Suprapubic skin (tissue), 4 donors: ENCODE data around the gene NTN1. TPM values are rescaled to one million over a fixed set of nuclear protein-coding genes. Genes with fewer than 3 reads are reported as not detected.

Experiments
- DNase-seq, 2 donors: peaks; one replicate each; pipeline ENCODE4 v3.0.0-alpha.2; 2019; ENCODE audit warnings: low spot score in 2 of 2
- H3K27ac ChIP-seq: fragments of 200-600 bp; sonication (generic); one replicate; pipeline ENCODE4 v1.5.1; 2019
- H3K27me3 ChIP-seq: fragments of 200-600 bp; sonication (generic); one replicate; pipeline ENCODE4 v1.5.1; 2019
- H3K36me3 ChIP-seq: fragments of 200-600 bp; sonication (generic); one replicate; pipeline ENCODE4 v1.5.1; 2019
- H3K4me1 ChIP-seq: fragments of 200-600 bp; sonication (generic); one replicate; pipeline ENCODE4 v1.5.1; 2019
- H3K4me3 ChIP-seq: fragments of 200-600 bp; sonication (generic); one replicate; pipeline ENCODE4 v1.5.1; 2019; ENCODE audit warnings: mild to moderate bottlenecking
- H3K9me3 ChIP-seq: fragments of 200-600 bp; sonication (generic); one replicate; pipeline ENCODE4 v1.5.1; 2019
- CTCF ChIP-seq, 2 donors: fragments of 200-600 bp in 1 of 2; fragments of 450-650 bp in 1 of 2; sonication (generic) in 1 of 2; IDR thresholded peaks; one replicate each; pipeline ENCODE4 v1.5.1; 2016 to 2019; ENCODE audit warnings: antibody characterized with exemption in 2 of 2, mild to moderate bottlenecking in 1 of 2, moderate library complexity in 1 of 2
- EP300 ChIP-seq: sonication (generic); formaldehyde crosslinking; IDR thresholded peaks from one replicate; pipeline ENCODE4 v1.6.1; 2017; ENCODE audit warnings: antibody characterized with exemption
- POLR2A ChIP-seq, 2 donors: fragments of 450-650 bp; IDR thresholded peaks; one replicate each; pipeline ENCODE4 v1.6.1; 2017; ENCODE audit warnings: antibody characterized with exemption in 2 of 2, mild to moderate bottlenecking in 2 of 2, moderate library complexity in 2 of 2
- POLR2AphosphoS5 ChIP-seq, 3 donors: sonication (generic); formaldehyde crosslinking; IDR thresholded peaks; one replicate each; pipeline ENCODE4 v1.6.1; 2017; ENCODE audit warnings: antibody characterized with exemption in 3 of 3
- WGBS: methylation state at CpG from one replicate; pipeline ENCODE4 v1.1.5; 2018; 5-methylcytosine and 5-hydroxymethylcytosine counted together
- total RNA-seq, 4 donors: library from RNA; depleted of rRNA; stranded (reverse); fragments of >200 nt; gene quantifications; one replicate each; pipeline ENCODE4 v1.1.0, GENCODE V29; 2016

Gene NTN1
- total RNA-seq, 4 donors from 2014 or later, result 2.4 to 5.9 (median 3.4) TPM

DNA sequence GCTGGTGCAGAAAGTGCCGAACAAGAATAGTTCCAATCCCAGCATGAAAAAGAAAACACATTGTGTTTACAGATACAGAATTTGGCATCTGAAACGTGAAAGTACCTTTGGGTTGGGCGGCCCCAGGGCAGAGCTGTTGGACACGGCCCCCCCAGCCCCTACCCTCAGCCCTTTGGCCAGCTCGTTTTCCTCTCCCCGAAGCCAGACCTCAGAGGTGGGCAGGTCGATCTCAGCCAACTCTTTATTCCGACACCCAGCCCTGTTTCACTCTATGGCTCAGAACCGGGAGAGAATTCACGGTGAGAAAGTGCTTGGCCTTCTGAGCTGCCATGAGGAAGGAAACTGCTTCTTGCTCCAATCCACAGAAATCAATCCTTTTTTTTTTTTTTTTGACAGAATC is 11.3 kb downstream of the NTN1 start:
- no peaks in the 10 kb centered on the region for H3K27me3 ChIP-seq
- H3K9me3 ChIP-seq, result no peaks in the 10 kb centered on the region
- no peak overlapping the region for H3K27ac ChIP-seq
- no peak for TF ChIP-seq EP300
- TF ChIP-seq POLR2AphosphoS5 (IDR thresholded peaks at IDR 0.05), result no peak
- TF ChIP-seq POLR2A (IDR thresholded peaks at IDR 0.05), result no peak
- no peak for TF ChIP-seq CTCF (IDR thresholded peaks at IDR 0.05)
- 64% methylated on average over 10 of the region's 10 CpGs for WGBS
- H3K4me3 ChIP-seq, result no peak overlapping the region
- no peak for DNase-seq
- H3K4me1 ChIP-seq, result no peaks in the 10 kb centered on the region
- H3K36me3 ChIP-seq, result no peaks in the 10 kb centered on the region

- TF ChIP-seq POLR2AphosphoS5 (IDR thresholded peaks at IDR 0.05) (no peak), CTCF (IDR thresholded peaks at IDR 0.05) (no peak), EP300 (no peak), POLR2A (IDR thresholded peaks at IDR 0.05) (no peak)
- Histone ChIP-seq H3K4me3 (no peak overlapping the region), H3K4me1 (no peaks in the 10 kb centered on the region), H3K27me3 (no peaks in the 10 kb centered on the region), H3K36me3 (no peaks in the 10 kb centered on the region), H3K9me3 (peaks cover 8% of the 10 kb centered on the region), H3K27ac (no peak overlapping the region)
- no peak for DNase-seq
- WGBS, result 84% methylated on average over 1 of the region's 1 CpG
Measured at GRCh38 chr17:9035249-9035648, 13.9 kb downstream of the NTN1 start.

GRCh38 chr17:9036336-9036735 is 15.0 kb downstream of the NTN1 start:
- 79% methylated on average over 4 of the region's 4 CpGs for WGBS
- H3K4me3 ChIP-seq, result no peak overlapping the region
- no peaks in the 10 kb centered on the region for H3K27me3 ChIP-seq
- no peak overlapping the region for H3K27ac ChIP-seq
- H3K4me1 ChIP-seq, result no peaks in the 10 kb centered on the region
- no peak for TF ChIP-seq EP300
- no peak for TF ChIP-seq POLR2A (IDR thresholded peaks at IDR 0.05)
- TF ChIP-seq POLR2AphosphoS5 (IDR thresholded peaks at IDR 0.05), result no peak
- TF ChIP-seq CTCF (IDR thresholded peaks at IDR 0.05), result no peak
- no peaks in the 10 kb centered on the region for H3K36me3 ChIP-seq
- peaks cover 8% of the 10 kb centered on the region for H3K9me3 ChIP-seq
- no peak for DNase-seq

GRCh38 chr17:9037736-9038135 is 16.4 kb downstream of the NTN1 start:
- no peaks in the 10 kb centered on the region for H3K27me3 ChIP-seq
- no peak overlapping the region for H3K4me3 ChIP-seq
- no peak for DNase-seq
- H3K27ac ChIP-seq, result no peak overlapping the region
- H3K36me3 ChIP-seq, result no peaks in the 10 kb centered on the region
- H3K9me3 ChIP-seq, result peaks cover 8% of the 10 kb centered on the region
- TF ChIP-seq POLR2A (IDR thresholded peaks at IDR 0.05) (no peak), CTCF (IDR thresholded peaks at IDR 0.05) (no peak), POLR2AphosphoS5 (IDR thresholded peaks at IDR 0.05) (no peak), EP300 (no peak)
- WGBS, result 77% methylated on average over 2 of the region's 2 CpGs
- H3K4me1 ChIP-seq, result no peaks in the 10 kb centered on the region

GRCh38 chr17:9038380-9038779 is 17.1 kb downstream of the NTN1 start:
- TF ChIP-seq CTCF (IDR thresholded peaks at IDR 0.05), result no peak
- no peak for TF ChIP-seq EP300
- no peak for DNase-seq
- H3K27ac ChIP-seq, result no peak overlapping the region
- no peak overlapping the region for H3K4me3 ChIP-seq
- peaks cover 8% of the 10 kb centered on the region for H3K9me3 ChIP-seq
- 95% methylated on average over 1 of the region's 1 CpG for WGBS
- H3K27me3 ChIP-seq, result no peaks in the 10 kb centered on the region
- H3K36me3 ChIP-seq, result no peaks in the 10 kb centered on the region
- H3K4me1 ChIP-seq, result no peaks in the 10 kb centered on the region
